ENCODE measurements around the gene IQUB. TPM values are rescaled to one million over a fixed set of nuclear protein-coding genes. Genes with fewer than 3 reads are reported as not detected.
"Not testable (repeated sequence)": the region's sequence is repeated elsewhere in the genome, so short reads cannot be mapped to it uniquely, and the experiment has no call there.

IQUB gene
- total and polyA plus RNA-seq, 5 experiments from 2014 or later: 0.08 to 0.16 TPM; not detected in 3

DNA sequence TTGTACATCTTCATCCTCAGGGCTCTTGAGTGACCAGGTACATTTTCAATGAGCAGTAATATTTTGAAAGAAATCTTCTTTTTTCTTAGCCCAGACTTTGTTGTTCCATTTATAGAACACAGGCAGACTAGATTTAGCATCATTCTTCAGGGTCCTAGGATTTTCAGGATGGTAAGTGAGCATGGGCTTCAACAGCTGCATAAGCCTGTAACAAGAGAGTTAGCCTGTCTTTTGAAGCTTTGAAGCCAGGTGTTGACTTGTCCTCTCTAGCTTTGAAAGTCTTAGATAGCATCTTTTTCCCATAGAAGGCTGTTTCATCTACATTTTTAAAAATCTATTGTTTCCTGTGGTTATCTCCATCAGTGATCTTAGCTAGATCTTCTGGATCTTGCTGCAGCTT lies 27.7 kb upstream of the IQUB start:
- POLR2A ChIA-PET: interaction anchor here (0.8 kb wide), 1 partner anchor 27 kb away, joined by 3 read pairs; no protein-coding TSS in a partner anchor
- Mint-ChIP-seq H3K27ac (no peak overlapping the region), H3K4me3 (no peak overlapping the region), H3K36me3 (no peaks in the 10 kb centered on the region), H3K27me3 (peaks cover 2 to 12% (median 5%) of the 10 kb centered on the region in 5 donors), H3K4me1 (peaks cover 0 to 4% (median 0%) of the 10 kb centered on the region in 4 donors), H3K9me3 (no peaks in the 10 kb centered on the region)
- ATAC-seq: no peak
- no peak for DNase-seq

DNA sequence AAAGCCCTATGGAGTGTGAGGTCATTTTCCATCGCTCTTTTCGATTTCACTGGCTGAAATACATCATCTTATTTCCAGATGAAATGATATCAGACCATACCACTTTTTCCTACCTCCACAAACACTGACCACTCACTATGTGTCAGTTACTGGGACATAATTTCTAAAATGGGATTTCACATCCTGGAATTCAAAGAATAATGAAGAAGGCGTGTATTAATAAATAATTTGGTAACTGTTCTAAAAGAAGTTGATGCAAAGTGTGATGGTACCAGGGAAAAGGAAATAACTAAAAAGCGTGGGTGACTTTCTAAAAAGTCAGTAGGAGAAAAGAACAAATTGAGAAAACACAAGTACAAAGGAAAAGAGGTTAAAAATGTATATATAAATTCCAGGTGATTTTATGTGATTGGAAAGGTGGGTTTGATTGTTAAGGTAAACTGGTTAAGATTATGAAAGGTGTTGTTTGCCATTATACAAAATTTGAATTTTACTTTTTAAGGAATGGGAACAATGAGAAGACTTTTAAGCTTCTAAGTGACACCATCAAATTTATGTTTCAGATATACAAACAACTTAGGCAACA lies 24.0 kb upstream of the IQUB start:
- Mint-ChIP-seq H3K9me3 (no peaks in the 10 kb centered on the region), H3K36me3 (peaks cover 0 to 6% (median 0%) of the 10 kb centered on the region in 3 donors), H3K27ac (no peak overlapping the region), H3K4me1 (peaks cover 3 to 6% (median 5%) of the 10 kb centered on the region in 4 donors), H3K4me3 (no peak overlapping the region), H3K27me3 (peaks cover 0 to 5% (median 2%) of the 10 kb centered on the region in 5 donors)
- ATAC-seq (no peak), DNase-seq (peak in 1 of 10 donors; percentile 8)
- POLR2A ChIA-PET: interaction anchor here (1.0 to 3.0 kb wide), 3 partner anchors 9 to 191 kb away, joined by 4 to 37 read pairs (median 32); partner anchors contain the start of genes IQUB and WASL

DNA sequence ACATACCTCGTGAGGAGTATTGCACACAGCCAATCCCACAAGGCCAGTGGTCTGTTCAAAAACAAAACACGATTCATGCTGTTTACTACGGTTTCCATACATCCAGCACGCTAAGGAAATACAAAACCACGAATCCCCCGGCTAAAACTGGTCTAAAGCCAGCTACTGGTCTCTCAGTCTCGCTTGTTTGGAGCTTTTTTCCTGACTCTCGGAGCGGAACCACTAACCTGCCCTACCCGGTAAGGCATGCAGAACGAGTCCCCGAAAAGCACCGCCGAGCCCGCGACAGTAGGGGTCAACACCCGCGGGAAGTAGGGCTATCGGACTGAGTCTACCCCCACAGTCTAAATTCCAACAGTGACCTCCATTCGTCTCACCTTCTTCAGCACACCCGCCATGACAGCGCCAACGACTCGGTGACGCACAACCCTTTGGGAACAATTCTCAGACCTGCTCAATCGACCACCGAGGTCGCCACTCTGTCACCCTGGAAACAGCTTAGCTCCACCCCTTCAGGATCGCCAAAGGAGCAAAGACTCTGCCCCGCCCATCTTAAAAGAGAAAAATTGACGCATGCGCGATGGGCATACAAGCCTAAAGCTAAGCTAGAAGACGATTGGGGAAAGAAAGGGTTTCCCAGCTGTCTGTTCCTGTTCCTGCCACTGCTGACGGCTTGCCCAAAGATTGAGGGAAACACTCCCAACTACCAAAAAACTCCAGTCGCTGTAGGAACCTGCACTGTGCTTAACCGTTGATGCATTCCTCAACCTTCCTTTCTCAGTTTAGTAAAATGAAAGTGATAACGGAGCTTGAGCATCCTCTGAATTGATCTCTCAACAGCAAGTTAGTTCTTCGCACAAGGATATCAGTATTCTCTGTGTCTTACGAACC lies 23.2 kb upstream of the IQUB start, which contains the start of gene NDUFA5:
NDUFA5 (minus strand) TSS at position 421 of the 891 bp plus-strand sequence; CDS start at position 398, 23 bp downstream.
- Mint-ChIP-seq H3K4me3 (no peak within 1 kb of the TSS), H3K9me3 (no peaks in the 10 kb centered on the region), H3K36me3 (peaks cover 5 to 14% (median 7%) of the 10 kb centered on the region in 3 donors), H3K4me1 (peaks cover 10 to 13% (median 11%) of the 10 kb centered on the region in 4 donors), H3K27me3 (peaks cover 0 to 5% (median 2%) of the 10 kb centered on the region in 5 donors), H3K27ac (no peak within 1 kb of the TSS)
- POLR2A ChIA-PET: interaction anchor here (1.0 to 3.0 kb wide), 4 partner anchors 9 to 192 kb away, joined by 4 to 37 read pairs (median 18); partner anchors contain the start of genes IQUB and WASL
- ATAC-seq: peak; percentile 91 to 98
- DNase-seq: peak; percentile 81 to 99 (median 98)

DNA sequence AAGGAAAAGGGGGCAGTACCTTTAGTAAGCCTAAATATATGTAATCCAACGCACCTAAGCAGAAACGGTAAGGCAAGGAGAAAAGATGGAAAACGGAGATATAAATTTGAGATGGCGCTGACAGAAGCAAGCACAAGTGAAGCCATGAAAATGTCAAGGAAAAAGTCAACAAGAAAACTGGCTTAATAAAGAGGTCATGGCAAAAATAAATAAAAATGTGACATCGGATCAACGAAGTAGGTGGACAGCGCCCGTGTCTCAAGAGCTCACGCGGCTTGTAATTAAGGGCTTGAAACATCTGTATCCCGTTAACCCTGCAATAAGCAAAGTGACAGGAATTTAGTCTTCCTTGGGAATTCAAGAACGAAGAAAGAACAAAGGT lies 22.6 kb upstream of the IQUB start:
- no peaks in the 10 kb centered on the region for H3K9me3 Mint-ChIP-seq

DNA sequence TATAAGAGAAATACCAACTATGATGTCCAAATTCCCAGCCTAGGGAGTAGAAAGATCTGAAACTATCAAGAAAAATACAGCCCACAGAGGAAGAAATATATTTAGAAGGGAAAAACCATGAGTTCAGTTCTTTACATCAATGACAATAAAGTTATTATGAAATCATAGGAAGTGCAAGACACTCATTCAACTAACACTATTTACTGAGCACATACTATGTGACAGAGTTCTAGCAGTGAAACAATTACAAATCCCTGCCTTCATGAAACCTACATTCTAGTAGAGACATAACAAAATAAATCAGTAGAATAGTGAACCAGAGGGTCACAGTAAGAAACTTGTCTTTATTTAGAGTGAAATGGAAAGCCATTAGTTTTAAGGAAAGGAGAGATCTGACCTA lies 21.1 kb upstream of the IQUB start:
- Mint-ChIP-seq H3K36me3 (peaks cover 5 to 29% (median 15%) of the 10 kb centered on the region in 3 donors), H3K4me1 (peaks cover 11 to 22% (median 14%) of the 10 kb centered on the region in 4 donors), H3K9me3 (no peaks in the 10 kb centered on the region), H3K4me3 (no peak overlapping the region), H3K27me3 (peaks cover 0 to 2% (median 0%) of the 10 kb centered on the region in 5 donors), H3K27ac (no peak overlapping the region)
- DNase-seq (no peak), ATAC-seq (no peak)
- POLR2A ChIA-PET: interaction anchor here (3.0 kb wide), 1 partner anchor 21 kb away, joined by 37 read pairs; the partner anchor contains the start of gene IQUB

More for the DNA sequence above, 22.6 kb upstream of the IQUB start:
- Mint-ChIP-seq H3K36me3 (peaks cover 5 to 18% (median 12%) of the 10 kb centered on the region in 3 donors), H3K27ac (no peak overlapping the region), H3K4me3 (no peak overlapping the region), H3K4me1 (peaks cover 11 to 18% (median 12%) of the 10 kb centered on the region in 4 donors), H3K27me3 (peaks cover 0 to 5% (median 2%) of the 10 kb centered on the region in 5 donors)
- ATAC-seq: no peak
- no peak for DNase-seq
- POLR2A ChIA-PET: interaction anchor here (1.0 to 3.0 kb wide), 3 partner anchors 9 to 192 kb away, joined by 4 to 37 read pairs (median 32); partner anchors contain the start of genes IQUB and WASL

DNA sequence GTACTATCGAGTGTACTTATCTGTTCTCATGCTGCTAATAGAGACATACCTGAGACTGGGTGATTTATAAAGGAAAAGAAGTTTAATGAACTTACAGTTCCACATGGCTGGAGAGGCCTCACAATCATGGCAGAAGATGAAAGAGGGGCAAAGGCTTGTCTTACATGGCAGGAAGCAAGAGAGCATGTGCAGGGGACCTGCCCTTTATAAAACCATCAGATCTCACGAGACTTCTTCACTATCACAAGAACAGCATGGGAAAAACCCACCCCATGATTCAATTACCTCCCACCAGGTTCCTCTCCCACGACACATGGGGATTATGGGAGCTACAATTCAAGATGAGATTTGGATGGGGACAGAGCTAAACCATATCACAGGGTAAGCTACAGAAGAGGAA lies 18.8 kb upstream of the IQUB start:
- H3K9me3 Mint-ChIP-seq: no peaks in the 10 kb centered on the region
- peak overlapping the region in 1 of 10 donors; percentile 19 for H3K4me3 Mint-ChIP-seq
- H3K4me1 Mint-ChIP-seq: peaks cover 20 to 40% (median 29%) of the 10 kb centered on the region in 4 donors
- no peak for DNase-seq
- no peak for ATAC-seq
- peaks cover 5 to 52% (median 18%) of the 10 kb centered on the region in 3 donors for H3K36me3 Mint-ChIP-seq
- POLR2A ChIA-PET: no interaction called here
- H3K27me3 Mint-ChIP-seq: no peaks in the 10 kb centered on the region
- H3K27ac Mint-ChIP-seq: peak overlapping the region in 3 of 10 donors; percentile 45 to 57 (median 50)

DNA sequence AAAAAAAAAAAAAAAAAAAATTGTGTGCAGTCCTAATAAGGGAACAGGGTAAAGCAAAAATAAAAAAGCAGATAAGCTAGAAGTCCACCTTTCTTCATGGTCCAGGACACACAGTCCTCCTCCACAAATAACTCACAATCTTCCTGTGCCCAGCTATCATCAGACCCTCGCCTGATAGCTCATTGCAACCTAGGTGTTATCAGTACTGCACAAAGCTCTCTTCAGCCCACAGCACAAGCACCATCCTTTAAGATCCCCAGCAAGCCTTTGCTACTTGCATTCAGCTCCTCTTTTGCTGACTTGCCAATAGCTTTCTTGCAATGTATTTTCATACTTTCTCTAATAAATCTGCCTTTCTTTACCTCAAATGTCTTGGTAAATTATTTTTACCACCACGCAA lies 18.2 kb upstream of the IQUB start:
- Mint-ChIP-seq H3K27ac (no peak overlapping the region), H3K4me1 (peaks cover 19 to 43% (median 32%) of the 10 kb centered on the region in 4 donors), H3K4me3 (peak overlapping the region in 1 of 10 donors; percentile 43), H3K27me3 (no peaks in the 10 kb centered on the region), H3K9me3 (no peaks in the 10 kb centered on the region), H3K36me3 (peaks cover 5 to 58% (median 18%) of the 10 kb centered on the region in 3 donors)
- ATAC-seq (no peak), DNase-seq (no peak)
- POLR2A ChIA-PET: no interaction called here

DNA sequence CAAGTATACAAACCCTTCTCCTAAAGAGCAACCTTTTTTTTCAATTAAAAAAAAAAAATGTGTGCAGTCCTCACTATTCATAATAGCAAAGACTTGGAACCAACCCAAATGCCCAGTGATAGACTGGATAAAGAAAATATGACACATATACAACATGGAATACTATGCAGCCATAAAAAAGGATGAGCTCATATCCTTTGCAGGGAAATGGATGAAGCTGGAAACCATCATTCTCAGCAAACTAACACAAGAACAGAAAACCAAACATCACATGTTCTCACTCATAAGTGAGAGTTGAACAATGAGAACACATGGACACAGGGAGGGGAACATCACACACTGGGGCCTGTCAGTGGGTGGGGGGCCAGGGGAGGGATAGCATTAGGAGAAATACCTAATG lies 17.7 kb upstream of the IQUB start:
- H3K27me3 Mint-ChIP-seq, DNase-seq, POLR2A ChIA-PET, ATAC-seq, H3K4me3 Mint-ChIP-seq, H3K27ac Mint-ChIP-seq, H3K9me3 Mint-ChIP-seq: not testable (repeated sequence)
- H3K36me3 Mint-ChIP-seq: peaks cover 5 to 63% (median 18%) of the 10 kb centered on the region in 3 donors
- H3K4me1 Mint-ChIP-seq: peaks cover 22 to 49% (median 37%) of the 10 kb centered on the region in 4 donors

DNA sequence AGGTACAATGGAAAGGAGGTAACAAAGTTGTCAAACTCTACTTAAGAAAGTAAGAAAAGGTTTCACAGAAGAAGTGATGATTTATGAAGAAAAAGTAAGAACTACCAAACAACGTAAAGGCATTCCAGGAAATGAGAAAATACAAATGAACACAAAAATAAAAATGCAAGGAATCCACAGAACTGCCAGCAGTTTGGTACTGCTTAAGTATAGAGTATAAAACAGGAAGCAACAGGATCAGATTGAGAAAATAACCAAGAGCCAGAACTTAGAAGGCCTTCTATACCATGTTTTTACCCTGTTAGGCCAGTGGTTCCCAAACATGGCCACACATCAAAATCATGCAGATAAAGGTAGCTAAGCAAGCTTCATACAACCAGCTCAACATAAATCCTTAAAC lies 14.0 kb upstream of the IQUB start:
- no peaks in the 10 kb centered on the region for H3K9me3 Mint-ChIP-seq
- POLR2A ChIA-PET: interaction anchor here (1.1 kb wide), 1 partner anchor 9 kb away, joined by 4 read pairs; no protein-coding TSS in a partner anchor
- no peak overlapping the region for H3K4me3 Mint-ChIP-seq

DNA sequence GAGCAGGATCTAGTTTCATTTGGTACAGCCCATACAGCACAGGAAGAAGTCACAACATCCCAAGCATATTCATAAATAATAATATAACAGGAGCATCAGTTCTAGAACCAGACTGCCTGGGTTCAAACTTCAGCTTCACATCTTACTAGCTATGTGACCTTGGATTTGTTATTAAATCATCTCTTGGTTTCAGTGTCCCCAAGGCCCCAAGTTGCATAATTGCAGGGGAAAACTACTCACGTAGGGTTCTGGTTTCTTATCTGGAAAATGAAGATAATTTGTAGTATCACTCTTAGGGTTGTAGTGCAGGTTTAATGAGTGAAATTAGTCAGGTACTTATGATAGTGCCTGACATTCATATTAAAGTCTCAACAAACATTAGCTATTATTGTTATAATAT lies 5.5 kb upstream of the IQUB start:
- DNase-seq (no peak), ATAC-seq (no peak)
- peaks cover 0 to 9% (median 7%) of the 10 kb centered on the region in 4 donors for H3K4me1 Mint-ChIP-seq
- H3K27ac Mint-ChIP-seq: peak overlapping the region in 1 of 10 donors; percentile 51
- H3K27me3 Mint-ChIP-seq: no peaks in the 10 kb centered on the region
- peaks cover 0 to 24% (median 0%) of the 10 kb centered on the region in 3 donors for H3K36me3 Mint-ChIP-seq
- H3K9me3 Mint-ChIP-seq: no peaks in the 10 kb centered on the region
- H3K4me3 Mint-ChIP-seq: no peak overlapping the region
- POLR2A ChIA-PET: no interaction called here

More for the DNA sequence above, 14.0 kb upstream of the IQUB start:
- DNase-seq (no peak), ATAC-seq (no peak)
- no peaks in the 10 kb centered on the region for H3K27me3 Mint-ChIP-seq
- H3K27ac Mint-ChIP-seq: peak overlapping the region in 2 of 10 donors; percentile 26 to 45
- H3K4me1 Mint-ChIP-seq: peaks cover 20 to 51% (median 42%) of the 10 kb centered on the region in 4 donors
- peaks cover 5 to 71% (median 21%) of the 10 kb centered on the region in 3 donors for H3K36me3 Mint-ChIP-seq

DNA sequence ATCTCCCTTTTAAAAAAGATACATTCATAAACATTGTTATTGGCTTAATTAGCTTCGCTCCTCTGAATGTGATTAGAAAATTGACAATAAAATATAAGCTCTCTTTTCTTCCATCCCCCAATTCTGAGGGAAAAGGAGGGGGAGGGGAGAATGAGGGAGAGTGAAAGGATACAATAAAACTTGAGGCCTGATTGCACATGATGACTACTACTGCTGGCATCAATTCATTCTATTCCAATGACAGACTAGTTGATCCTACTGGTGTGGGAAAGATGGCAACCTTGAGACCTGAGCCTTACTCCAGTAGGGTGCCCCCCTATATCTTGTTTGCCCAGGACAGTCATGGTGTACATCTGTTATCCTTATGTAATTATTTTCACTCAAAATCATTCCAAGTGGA lies 4.5 kb upstream of the IQUB start:
- Mint-ChIP-seq H3K27me3 (no peaks in the 10 kb centered on the region), H3K36me3 (peaks cover 0 to 20% (median 0%) of the 10 kb centered on the region in 3 donors), H3K27ac (no peak overlapping the region), H3K4me3 (no peak overlapping the region), H3K4me1 (peaks cover 2 to 19% (median 13%) of the 10 kb centered on the region in 4 donors), H3K9me3 (no peaks in the 10 kb centered on the region)
- ATAC-seq (no peak), DNase-seq (no peak)
- POLR2A ChIA-PET: no interaction called here

DNA sequence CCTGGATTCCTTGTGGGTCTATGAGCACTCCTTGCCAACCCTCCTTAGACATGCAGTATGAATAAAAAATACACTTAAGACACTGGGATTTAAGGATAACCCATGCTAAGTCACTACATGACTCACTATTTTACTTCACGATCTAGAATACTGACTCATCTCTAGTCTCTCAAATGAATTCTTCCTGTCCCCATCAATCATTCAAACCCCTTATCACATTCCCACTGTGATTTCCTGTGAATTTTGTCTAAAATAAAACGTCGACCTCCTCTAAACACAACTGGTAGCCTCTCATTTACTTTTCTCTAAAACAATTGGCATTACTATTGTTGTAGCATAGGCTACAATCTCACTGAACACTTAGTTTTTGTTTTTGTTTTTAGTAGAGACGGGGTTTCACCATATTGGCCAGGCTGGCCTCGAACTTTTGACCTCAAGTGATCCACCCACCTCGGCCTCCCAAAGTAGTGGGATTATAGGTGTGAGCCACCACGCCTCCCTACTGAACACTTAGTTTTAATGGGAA lies 3.9 kb upstream of the IQUB start:
- DNase-seq: no peak
- ATAC-seq: no peak
- Mint-ChIP-seq H3K4me1 (peaks cover 6 to 25% (median 19%) of the 10 kb centered on the region in 4 donors), H3K27ac (no peak overlapping the region), H3K9me3 (no peaks in the 10 kb centered on the region), H3K36me3 (peaks cover 0 to 18% (median 0%) of the 10 kb centered on the region in 3 donors), H3K4me3 (no peak overlapping the region), H3K27me3 (peaks cover 0 to 3% (median 0%) of the 10 kb centered on the region in 5 donors)
- POLR2A ChIA-PET: no interaction called here

Measured in naive thymus-derived CD8-positive, alpha-beta T cell (primary cell).